GM19452 (cell line): ENCODE data around the gene EPS8L2.

Experiments
- ATAC-seq: cut with Tn5 transposase; IDR thresholded peaks from one replicate; pipeline ENCODE4 v1.9.1; 2021; ENCODE audit not compliant: unreplicated experiment

The EPS8L2 gene

GRCh38 chr11:773425-773824 is 67.4 kb downstream of the EPS8L2 start:
- ATAC-seq, result no peak

DNA sequence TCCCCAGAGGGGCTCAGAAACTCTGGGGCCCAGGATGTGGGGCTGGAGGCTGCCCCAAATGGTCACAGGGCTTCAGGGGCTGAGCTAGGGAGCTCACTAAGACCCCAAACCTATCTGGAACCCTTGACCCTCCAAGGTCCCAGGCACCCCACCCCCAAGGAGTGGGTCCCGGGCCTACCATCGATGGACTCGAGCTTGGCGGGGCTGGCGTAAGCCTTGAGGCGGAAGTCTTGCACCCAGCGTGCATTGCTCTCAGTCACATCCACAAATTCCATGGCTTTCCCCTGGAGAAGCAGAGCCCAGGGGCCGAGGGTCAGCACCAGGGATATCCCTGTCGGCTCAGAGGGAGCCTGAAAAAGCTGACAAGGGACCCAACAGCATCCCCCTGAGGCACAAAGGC is 67.8 kb downstream of the EPS8L2 start:
- no peak for ATAC-seq

DNA sequence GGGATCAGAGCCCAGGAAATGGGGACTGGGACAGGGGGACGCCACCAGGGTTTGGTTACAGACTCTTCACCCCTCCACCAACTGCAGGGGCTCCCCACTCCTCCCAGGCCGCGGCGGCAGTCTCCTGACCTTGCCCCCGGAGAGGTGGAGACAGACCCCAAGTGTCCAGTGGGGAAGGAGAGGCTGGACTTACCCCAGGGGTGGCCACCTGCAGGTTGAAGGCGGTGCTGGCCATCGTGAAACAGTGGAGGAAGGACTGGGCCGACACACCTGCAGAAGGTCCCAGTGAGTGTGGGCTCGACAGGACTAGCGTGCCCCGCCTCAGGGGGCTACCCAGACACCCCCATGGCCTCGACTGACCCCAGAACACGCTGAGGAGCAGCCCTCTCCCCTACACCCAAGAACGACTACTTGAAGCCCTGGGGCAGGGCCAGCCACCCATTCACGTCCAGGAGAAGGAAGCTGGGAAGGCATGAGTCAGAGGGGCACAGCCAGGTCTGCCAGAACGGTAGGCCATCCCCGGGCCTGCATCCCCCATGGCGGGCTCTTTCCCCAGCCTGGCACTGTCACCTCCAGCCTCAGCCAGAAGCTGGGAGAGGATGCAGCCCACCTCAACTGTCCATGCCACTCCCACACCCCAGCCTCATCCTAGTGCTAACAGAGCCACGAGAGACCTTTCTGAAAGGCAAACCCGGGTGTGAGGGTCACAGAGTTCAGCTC is 69.0 kb downstream of the EPS8L2 start:
- no peak for ATAC-seq

- no peak for ATAC-seq
Observed at GRCh38 chr11:776263-776560, 70.2 kb downstream of the EPS8L2 start.

- ATAC-seq, result peak; percentile 33
Observed at GRCh38 chr11:776561-777287, 70.7 kb downstream of the EPS8L2 start.
